SK-N-SH (cell line): ENCODE data around the gene SPECC1L. TPM values are rescaled to one million over a fixed set of nuclear protein-coding genes. Genes with fewer than 3 reads are reported as not detected.
A peak's percentile ranks its signal among the peaks of the same experiment; 100 is the strongest.

ENCODE experiments used
- CTCF ChIA-PET: fragments of 300-600, 350-600 bp; formaldehyde crosslinking; extraction: SDS; loops from one replicate; lab custom pipeline; 2021; lab: Yijun Ruan, JAX
- POLR2A ChIA-PET: fragments of 350-600 bp; sonication (Branson Sonifier 250); formaldehyde crosslinking; extraction: SDS; loops from one replicate; lab custom pipeline; 2020; ENCODE audit warnings: antibody characterized with exemption, inconsistent platforms; lab: Yijun Ruan, JAX
- DNase-seq: peaks from one replicate; pipeline ENCODE4 v3.0.0; 2012
- H2AFZ ChIP-seq: fragments of 200-600 bp; sonication (generic); 2 replicates; pipeline ENCODE4 v1.8.1; 2016; ENCODE audit warnings: antibody characterized with exemption, mild to moderate bottlenecking, low read depth
- H3F3A ChIP-seq: fragments of 200-600 bp; sonication (generic); replicated peaks from 2 replicates; pipeline ENCODE3; 2016; ENCODE audit warnings: antibody characterized with exemption, mild to moderate bottlenecking; ENCODE audit not compliant: insufficient read depth
- H3K27ac ChIP-seq, 2 experiments: fragments of 200-500 bp in 1 of 2; fragments of 200-600 bp in 1 of 2; sonication (Bioruptor generic) in 1 of 2; sonication (generic), shearing (Covaris generic) in 1 of 2; 2 replicates each; pipeline versions ENCODE4 v1.5.1 to v1.6.1; 2014 to 2016; ENCODE audit warnings: low read depth in 2 of 2, inconsistent platforms in 1 of 2, low read length in 1 of 2, mild to moderate bottlenecking in 1 of 2, mixed read lengths in 1 of 2
- H3K27me3 ChIP-seq: fragments of 200-600 bp; sonication (generic), shearing (Covaris generic); 2 replicates; pipeline ENCODE4 v1.6.1; 2016; ENCODE audit warnings: mixed run types; ENCODE audit not compliant: insufficient read depth
- H3K36me3 ChIP-seq, 2 experiments: fragments of 200-500 bp in 1 of 2; fragments of 200-600 bp in 1 of 2; sonication (Bioruptor generic) in 1 of 2; sonication (generic) in 1 of 2; replicated peaks in 1 of 2; 2 replicates each; pipeline versions ENCODE3 to v1.5.1; 2014 to 2016; ENCODE audit warnings: low read length in 1 of 2, mild to moderate bottlenecking in 1 of 2; ENCODE audit not compliant: insufficient read depth in 2 of 2, control insufficient read depth in 1 of 2
- H3K4me1 ChIP-seq, 2 experiments: fragments of 200-500 bp in 1 of 2; fragments of 200-600 bp in 1 of 2; sonication (Bioruptor generic) in 1 of 2; sonication (generic), shearing (Covaris generic) in 1 of 2; 2 replicates each; pipeline versions ENCODE4 v1.5.1 to v1.6.1; 2014 to 2016; ENCODE audit warnings: low read depth in 1 of 2, low read length in 1 of 2, mixed run types in 1 of 2; ENCODE audit not compliant: insufficient read depth in 2 of 2, control insufficient read depth in 1 of 2
- H3K4me2 ChIP-seq: fragments of 200-600 bp; sonication (generic), shearing (Covaris generic); 2 replicates; pipeline ENCODE4 v1.6.1; 2017; ENCODE audit warnings: mixed run types
- H3K4me3 ChIP-seq, 2 experiments: fragments of 200-500 bp in 1 of 2; fragments of 200-600 bp in 1 of 2; sonication (Bioruptor generic) in 1 of 2; sonication (generic), shearing (Covaris generic) in 1 of 2; 2 replicates each; pipeline versions ENCODE4 v1.5.1 to v1.8.1; 2014 to 2016; ENCODE audit warnings: low read depth in 2 of 2, inconsistent platforms in 1 of 2, low read length in 1 of 2, mild to moderate bottlenecking in 1 of 2, mixed read lengths in 1 of 2, moderate library complexity in 1 of 2
- H3K79me2 ChIP-seq: fragments of 200-600 bp; sonication (generic); 2 replicates; pipeline ENCODE4 v1.8.1; 2017; ENCODE audit warnings: mild to moderate bottlenecking; ENCODE audit not compliant: insufficient read depth
- H3K9ac ChIP-seq: fragments of 200-600 bp; sonication (generic); 2 replicates; pipeline ENCODE4 v1.6.1; 2017; ENCODE audit warnings: mixed run types
- H3K9me2 ChIP-seq: fragments of 200-600 bp; sonication (generic); 2 replicates; pipeline ENCODE4 v1.6.1; 2017; ENCODE audit warnings: mixed run types
- H3K9me3 ChIP-seq: fragments of 200-600 bp; sonication (generic); 2 replicates; pipeline ENCODE4 v1.6.1; 2017; ENCODE audit warnings: mixed run types, mild to moderate bottlenecking, moderate library complexity
- H4K20me1 ChIP-seq: fragments of 200-600 bp; sonication (generic); 2 replicates; pipeline ENCODE4 v1.6.1; 2017; ENCODE audit warnings: mild to moderate bottlenecking, mixed run types; ENCODE audit not compliant: insufficient read depth
- CHD2 ChIP-seq: fragments of 150-350 bp; IDR thresholded peaks from 2 replicates; pipeline ENCODE4 v1.6.1; 2018; ENCODE audit warnings: low read length; ENCODE audit not compliant: partially characterized antibody
- EZH2phosphoT487 ChIP-seq: fragments of 200-600 bp; sonication (generic); IDR thresholded peaks from 2 replicates; pipeline ENCODE4 v1.6.1; 2017; ENCODE audit warnings: low read depth, mixed run types, mild to moderate bottlenecking, antibody characterized with exemption, moderate library complexity, borderline replicate concordance
- FOXJ3 ChIP-seq: sonication (generic); formaldehyde crosslinking; IDR thresholded peaks from 2 replicates; pipeline ENCODE4 v1.5.1; 2020; ENCODE audit warnings: mild to moderate bottlenecking, missing genetic modification reagents
- GATA2 ChIP-seq: sonication (generic); formaldehyde crosslinking; IDR thresholded peaks from 2 replicates; pipeline ENCODE4 v1.5.0; 2020; ENCODE audit warnings: mild to moderate bottlenecking, missing genetic modification reagents
- IRF3 ChIP-seq: fragments of 150-350 bp; IDR thresholded peaks from 2 replicates; pipeline ENCODE4 v1.6.1; 2016; ENCODE audit warnings: mild to moderate bottlenecking, low read depth, low read length
- JUND ChIP-seq: IDR thresholded peaks from 2 replicates; pipeline ENCODE4 v1.4.0; 2012
- MEF2A ChIP-seq: IDR thresholded peaks from 2 replicates; pipeline ENCODE4 v1.4.0; 2012; ENCODE audit warnings: low read depth, borderline replicate concordance
- RAD21 ChIP-seq: IDR thresholded peaks from 2 replicates; pipeline ENCODE4 v1.6.1; 2012; ENCODE audit warnings: mild to moderate bottlenecking, low read length
- RCOR1 ChIP-seq: fragments of 150-350 bp; IDR thresholded peaks from 2 replicates; pipeline ENCODE4 v1.6.1; 2017; ENCODE audit warnings: antibody characterized with exemption, low read length
- REST ChIP-seq: IDR thresholded peaks from 2 replicates; pipeline ENCODE4 v1.6.1; 2012; ENCODE audit warnings: mild to moderate bottlenecking, low read depth, low read length, moderate library complexity
- RXRA ChIP-seq: IDR thresholded peaks from 2 replicates; pipeline ENCODE4 v1.4.0; 2012; ENCODE audit warnings: low read depth, mild to moderate bottlenecking, borderline replicate concordance
- TCF12 ChIP-seq: IDR thresholded peaks from 2 replicates; pipeline ENCODE4 v1.4.0; 2012
- TEAD4 ChIP-seq: IDR thresholded peaks from 2 replicates; pipeline ENCODE4 v1.4.0; 2012; ENCODE audit warnings: mild to moderate bottlenecking, borderline replicate concordance; ENCODE audit not compliant: insufficient read depth
- WGBS: methylation state at CpG from one replicate; pipeline ENCODE4 v1.1.6; 2017; ENCODE audit warnings: low lambda C conversion rate; 5-methylcytosine and 5-hydroxymethylcytosine counted together
- polyA plus RNA-seq, 3 experiments: library from polyadenylated mRNA; depleted of rRNA; stranded (reverse); fragments of >200 nt; gene quantifications; 2 replicates each; pipeline ENCODE4 v1.2.3, GENCODE V29; 2012
- TF ChIP-seq, protein P1 (sequence below): IDR thresholded peaks from 2 replicates; pipeline ENCODE4 v1.4.0; 2012; ENCODE audit warnings: low read depth
- TF ChIP-seq, protein P2 (sequence below): IDR thresholded peaks from 2 replicates; pipeline ENCODE4; 2012

SPECC1L gene
- polyA plus RNA-seq, 1 of the 3 experiments (the other 2 are of a cell fraction), result 22.9 TPM

DNA sequence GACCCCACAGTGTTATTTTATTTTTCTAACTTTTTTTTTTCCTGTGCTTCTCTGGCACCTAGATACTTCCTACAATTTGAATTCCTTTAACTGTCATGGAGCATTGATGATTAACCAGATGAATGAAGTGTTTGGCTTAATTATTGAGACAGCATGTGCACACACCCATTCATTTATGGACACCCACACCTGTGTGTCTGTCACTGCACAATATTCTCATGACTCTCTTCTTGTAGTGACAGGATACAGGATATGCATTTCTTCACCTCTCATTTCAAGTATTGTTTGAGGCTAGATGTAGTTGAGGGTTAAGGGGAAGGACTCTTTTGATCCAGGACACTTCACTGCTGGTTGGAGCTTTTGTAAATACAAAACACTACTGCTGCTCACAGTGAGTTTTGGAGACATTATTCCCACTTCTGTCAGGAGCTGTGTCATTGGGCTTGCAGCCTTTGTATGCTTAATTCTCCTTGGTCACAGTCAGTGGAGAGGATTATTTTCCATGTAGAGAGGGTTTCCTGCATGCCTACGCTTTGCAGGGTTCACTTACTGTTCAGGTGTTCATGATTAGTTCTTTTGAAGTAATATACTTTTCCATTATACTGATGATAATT is 33.5 kb downstream of the SPECC1L start:
- Histone ChIP-seq H3K79me2 (peaks cover 85% of the 10 kb centered on the region), H3K9me2 (no peaks in the 10 kb centered on the region), H2AFZ (no peak overlapping the region), H3K4me1 (peaks cover 8 to 10% of the 10 kb centered on the region in 2 experiments; a peak in 2 of 4 replicates), H4K20me1 (0 out of 2 replicates have a peak, but pooled peaks cover 8% of the 10 kb centered on the region), H3K9me3 (no peaks in the 10 kb centered on the region), H3K27me3 (no peaks in the 10 kb centered on the region), H3K4me2 (no peak overlapping the region), H3K27ac (peak overlapping the region in 1 of 2 experiments; percentile 29; a peak in 2 of 4 replicates), H3F3A (peaks cover 16% of the 10 kb centered on the region), H3K9ac (no peak overlapping the region), H3K4me3 (no peak overlapping the region), H3K36me3 (peaks cover 40 to 48% of the 10 kb centered on the region in 2 experiments)
- whole genome bisulfite sequencing, result 100% methylated on average over 1 of the region's 1 CpG
- TF ChIP-seq MEF2A, result no peak
- TF ChIP-seq FOXJ3, result no peak
- TF ChIP-seq RCOR1, result no peak
- TF ChIP-seq TEAD4, result no peak
- no peak for TF ChIP-seq REST
- no peak for TF ChIP-seq RAD21
- no peak for TF ChIP-seq EZH2phosphoT487
- TF ChIP-seq, protein P1, sequence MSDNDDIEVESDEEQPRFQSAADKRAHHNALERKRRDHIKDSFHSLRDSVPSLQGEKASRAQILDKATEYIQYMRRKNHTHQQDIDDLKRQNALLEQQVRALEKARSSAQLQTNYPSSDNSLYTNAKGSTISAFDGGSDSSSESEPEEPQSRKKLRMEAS, result no peak
- TF ChIP-seq GATA2, result no peak
- no peak for DNase-seq
- CTCF ChIA-PET, result no interaction called here
- POLR2A ChIA-PET, result no interaction called here

DNA sequence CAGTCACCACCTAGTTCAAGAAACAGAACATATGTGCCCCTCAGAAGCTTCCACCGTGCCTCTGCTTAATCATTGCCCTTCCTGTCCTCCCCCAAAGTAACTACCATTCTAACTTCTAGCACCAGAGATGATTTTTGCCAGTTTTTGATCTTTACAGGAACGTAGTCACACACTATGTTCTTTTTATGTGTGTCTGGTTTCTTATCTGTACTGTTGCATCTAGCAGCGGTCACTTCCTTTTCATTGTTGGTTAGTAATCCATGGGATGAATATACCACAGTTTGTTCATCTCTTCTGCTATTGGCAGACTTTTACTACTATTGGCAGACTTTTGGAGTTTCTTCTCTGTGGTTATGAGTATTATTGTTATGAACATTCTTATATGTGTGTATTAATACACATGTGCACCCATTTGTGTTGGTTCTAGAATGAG is 34.6 kb downstream of the SPECC1L start:
- no peaks in the 10 kb centered on the region for H3K9me2 ChIP-seq
- peaks cover 85% of the 10 kb centered on the region for H3K79me2 ChIP-seq
- H3K4me2 ChIP-seq, result no peak overlapping the region
- no peak overlapping the region for H3K4me3 ChIP-seq
- no peaks in the 10 kb centered on the region for H3K27me3 ChIP-seq
- DNase-seq, result no peak
- peaks cover 45 to 60% of the 10 kb centered on the region in 2 experiments for H3K36me3 ChIP-seq
- no peak overlapping the region for H2AFZ ChIP-seq
- POLR2A ChIA-PET, result no interaction called here
- no peak overlapping the region for H3K9ac ChIP-seq
- TF ChIP-seq JUND (peak; percentile 14; the same call in 1 of the 2 replicates), RXRA (no peak), CHD2 (no peak), IRF3 (no peak), TCF12 (peak; percentile 64), TEAD4 (no peak)
- TF ChIP-seq, protein P2, sequence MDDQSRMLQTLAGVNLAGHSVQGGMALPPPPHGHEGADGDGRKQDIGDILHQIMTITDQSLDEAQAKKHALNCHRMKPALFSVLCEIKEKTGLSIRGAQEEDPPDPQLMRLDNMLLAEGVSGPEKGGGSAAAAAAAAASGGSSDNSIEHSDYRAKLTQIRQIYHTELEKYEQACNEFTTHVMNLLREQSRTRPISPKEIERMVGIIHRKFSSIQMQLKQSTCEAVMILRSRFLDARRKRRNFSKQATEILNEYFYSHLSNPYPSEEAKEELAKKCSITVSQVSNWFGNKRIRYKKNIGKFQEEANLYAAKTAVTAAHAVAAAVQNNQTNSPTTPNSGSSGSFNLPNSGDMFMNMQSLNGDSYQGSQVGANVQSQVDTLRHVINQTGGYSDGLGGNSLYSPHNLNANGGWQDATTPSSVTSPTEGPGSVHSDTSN, result no peak
- 59% methylated on average over 3 of the region's 3 CpGs for WGBS
- peaks cover 8 to 10% of the 10 kb centered on the region in 2 experiments; a peak in 2 of 4 replicates for H3K4me1 ChIP-seq
- CTCF ChIA-PET, result no interaction called here
- 0 out of 2 replicates have a peak, but pooled peaks cover 6% of the 10 kb centered on the region for H4K20me1 ChIP-seq
- H3K9me3 ChIP-seq, result no peaks in the 10 kb centered on the region
- H3K27ac ChIP-seq, result peak overlapping the region; percentile 16 to 51; a peak in 3 of 4 replicates
- H3F3A ChIP-seq, result peaks cover 16% of the 10 kb centered on the region
